ENCODE measurements around the gene FZD4. TPM values are rescaled to one million over a fixed set of nuclear protein-coding genes. Genes with fewer than 3 reads are reported as not detected.
A peak's percentile ranks its signal among the peaks of the same experiment; 100 is the strongest.
"Not testable (repeated sequence)": the region's sequence is repeated elsewhere in the genome, so short reads cannot be mapped to it uniquely, and the experiment has no call there.

FZD4 gene
- total and polyA plus RNA-seq, 12 donors: 8.0 to 52.5 (median 20.8) TPM

- no peaks in the 10 kb centered on the region for H3K36me3 ChIP-seq (replicated peaks in 1 of 2)
- H3K27ac ChIP-seq: no peak overlapping the region
- no peaks in the 10 kb centered on the region for H3K4me1 ChIP-seq (replicated peaks in 1 of 2)
- TF ChIP-seq POLR2A (IDR thresholded peaks at IDR 0.05) (no peak), CTCF (IDR thresholded peaks at IDR 0.05) (no peak)
- no peak for DNase-seq
- H3K4me3 ChIP-seq: no peak overlapping the region
- H3K9me3 ChIP-seq (replicated peaks in 1 of 3): no peaks in the 10 kb centered on the region
- H3K27me3 ChIP-seq: no peaks in the 10 kb centered on the region
- 94 to 98% (median 96%) methylated on average over 1 of the region's 1 CpG for WGBS, 4 donors
- intact Hi-C loops (cut with DNase I): no loop called here
These were observed 14.1 kb upstream of the FZD4 start for GRCh38 chr11:86969258-86969657.

DNA sequence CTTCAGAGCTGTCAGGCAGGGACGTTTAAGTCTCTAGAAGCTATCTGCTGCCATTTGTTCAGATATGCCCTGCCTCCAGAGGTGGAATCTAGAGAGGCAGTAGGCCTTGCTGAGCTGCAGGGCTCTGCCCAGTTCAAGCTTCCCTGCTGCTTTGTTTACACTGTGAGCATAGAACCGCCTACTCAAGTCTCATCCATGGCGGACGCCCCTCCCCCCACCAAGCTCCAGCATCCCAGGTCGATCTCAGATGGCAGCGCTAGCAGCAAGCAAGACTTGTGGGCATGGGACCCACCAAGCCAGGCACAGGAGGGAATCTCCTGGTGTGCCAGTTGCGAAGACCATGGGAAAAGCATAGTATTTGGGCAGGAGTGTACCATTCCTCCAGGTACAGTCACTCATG, 12.4 kb upstream of the FZD4 start:
- DNase-seq; H3K9me3 ChIP-seq (replicated peaks in 1 of 3); H3K4me3 ChIP-seq; H3K36me3 ChIP-seq (replicated peaks in 1 of 2); H3K27ac ChIP-seq; H3K27me3 ChIP-seq; H3K4me1 ChIP-seq (replicated peaks in 1 of 2); intact Hi-C loops (cut with DNase I): not testable (repeated sequence)
- WGBS, 4 donors: 92 to 93% (median 93%) methylated on average over 5 to 7 of the region's 7 CpGs

DNA sequence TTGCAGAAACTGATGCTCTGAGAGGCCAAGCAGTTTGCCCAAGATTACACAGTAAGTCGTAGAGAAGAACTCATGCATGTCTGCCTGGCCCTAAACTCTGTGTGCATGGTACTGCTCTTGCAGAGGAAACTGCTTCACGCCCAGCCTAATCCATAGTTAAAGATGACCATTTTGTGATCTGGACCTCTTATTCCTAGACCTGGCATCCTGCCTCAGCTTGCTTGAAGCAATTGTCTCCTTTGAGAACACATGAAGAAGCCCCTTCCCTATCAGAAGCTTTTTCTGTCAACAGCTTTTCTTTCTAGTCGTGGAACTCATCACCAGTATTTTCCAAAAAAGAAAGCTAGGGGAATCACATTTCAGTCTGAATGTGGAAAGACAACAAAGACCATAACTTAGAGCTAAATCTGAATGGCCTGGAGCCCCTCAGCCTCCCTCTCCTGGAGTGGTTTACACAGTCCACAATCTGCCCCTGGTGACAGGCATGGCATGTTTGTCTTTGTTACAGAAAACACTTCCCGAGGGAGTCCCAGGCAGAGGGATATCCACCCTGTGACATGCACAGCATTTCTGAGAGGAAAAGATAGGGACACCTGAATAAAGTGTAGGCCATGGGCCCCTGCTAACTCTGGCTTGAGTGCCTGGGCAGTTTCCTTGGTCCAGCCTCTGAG, 2.9 kb upstream of the FZD4 start:
- DNase-seq: no peak
- intact Hi-C loops (cut with DNase I): loop anchor here (10.0 kb wide), 1 partner anchor 77 kb away; the partner anchor contains the start of gene TMEM135 (in 2 of the 2)

DNA sequence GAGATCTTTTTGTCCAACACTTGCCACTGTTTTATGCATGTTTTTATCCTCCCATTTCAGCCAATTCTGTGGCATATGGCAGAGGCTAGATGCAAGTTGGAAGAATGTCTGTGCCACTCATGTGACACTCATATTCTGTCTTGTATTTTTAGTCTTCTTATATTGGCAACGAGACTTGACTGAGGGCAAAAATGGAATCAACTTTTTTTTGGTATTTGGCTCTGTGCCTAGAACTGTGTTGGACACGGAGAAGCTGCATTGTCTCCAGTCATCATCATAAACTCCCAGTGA, 1.7 kb upstream of the FZD4 start:
- WGBS, 4 donors: 30 to 43% (median 38%) methylated on average over 2 of the region's 2 CpGs

More for the DNA sequence above, 2.9 kb upstream of the FZD4 start:
- no peak for TF ChIP-seq CTCF (IDR thresholded peaks at IDR 0.05)
- no peak for TF ChIP-seq POLR2A (IDR thresholded peaks at IDR 0.05)
- peaks cover 10 to 16% of the 10 kb centered on the region in 2 donors for H3K4me1 ChIP-seq (replicated peaks in 1 of 2)
- H3K27me3 ChIP-seq: no peaks in the 10 kb centered on the region
- H3K9me3 ChIP-seq (replicated peaks in 1 of 3): no peaks in the 10 kb centered on the region
- 81 to 89% (median 88%) methylated on average over 4 of the region's 4 CpGs for WGBS, 4 donors
- H3K4me3 ChIP-seq: no peak overlapping the region
- H3K36me3 ChIP-seq (replicated peaks in 1 of 2): no peaks in the 10 kb centered on the region
- no peak overlapping the region for H3K27ac ChIP-seq

More for the DNA sequence above, 1.7 kb upstream of the FZD4 start:
- no peak for DNase-seq
- TF ChIP-seq CTCF (IDR thresholded peaks at IDR 0.05) (no peak), POLR2A (IDR thresholded peaks at IDR 0.05) (no peak)
- Histone ChIP-seq H3K36me3 (replicated peaks in 1 of 2) (no peaks in the 10 kb centered on the region), H3K9me3 (replicated peaks in 1 of 3) (no peaks in the 10 kb centered on the region), H3K4me1 (replicated peaks in 1 of 2) (peaks cover 10 to 16% of the 10 kb centered on the region in 2 donors), H3K27me3 (no peaks in the 10 kb centered on the region), H3K27ac (peak overlapping the region in 2 of 5 donors; percentile 6 to 86), H3K4me3 (peak overlapping the region in 1 of 4 donors; percentile 99)
- intact Hi-C loops (cut with DNase I): loop anchor here (10.0 kb wide), 1 partner anchor 78 kb away; the partner anchor contains the start of gene TMEM135 (in 2 of the 2)

All from adrenal gland (tissue), 12 donors.